DMS 273 treated with DMSO at 0.1 percent for 48 hours (cell line): Measurements from ENCODE around the gene ZNF416.
A peak's percentile ranks its signal among the peaks of the same experiment; 100 is the strongest.

Experiments
- DNase-seq: peaks from one replicate; lab custom pipeline; 2025; lab: John Stamatoyannopoulos, UW

ZNF416 gene

DNA sequence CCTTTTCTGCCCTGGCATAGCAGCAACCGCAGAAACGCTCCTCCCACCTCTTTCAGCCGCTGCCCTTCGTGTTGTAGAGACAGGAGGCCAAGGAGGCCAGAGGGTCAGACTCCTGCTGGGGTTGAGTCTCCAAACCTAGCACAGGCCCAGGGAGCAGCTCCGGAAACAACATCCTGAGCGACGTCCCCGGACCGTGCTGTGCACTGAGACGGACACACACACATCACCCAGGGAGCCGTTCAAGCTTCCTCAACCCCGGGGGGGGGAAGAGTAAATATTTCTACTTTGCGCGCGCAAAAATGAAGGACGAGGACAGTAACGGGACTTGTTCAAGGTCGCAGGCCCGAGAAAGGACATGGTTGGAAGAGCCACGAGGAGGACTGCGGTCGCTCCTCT lies 19.7 kb downstream of the ZNF416 start:
- DNase-seq: no peak

DNA sequence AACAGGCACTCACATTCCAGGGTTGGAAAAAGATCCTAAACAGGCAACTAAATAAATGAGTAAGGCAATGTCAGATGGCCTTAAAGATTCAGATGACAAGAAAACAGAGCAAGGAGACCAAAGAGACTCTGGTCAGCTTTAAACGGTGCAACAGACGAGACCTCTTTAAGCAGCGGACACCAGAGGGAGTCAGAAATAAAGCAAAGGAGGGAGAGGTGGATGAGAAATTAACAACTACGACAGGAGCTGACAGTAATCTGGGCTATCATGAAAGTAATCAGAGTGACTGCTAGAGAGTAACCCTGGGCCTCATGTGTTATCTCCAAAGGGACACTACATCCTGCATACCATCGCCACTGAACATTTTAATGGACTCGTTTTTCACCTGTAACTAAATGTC lies 20.2 kb downstream of the ZNF416 start:
- no peak for DNase-seq

DNA sequence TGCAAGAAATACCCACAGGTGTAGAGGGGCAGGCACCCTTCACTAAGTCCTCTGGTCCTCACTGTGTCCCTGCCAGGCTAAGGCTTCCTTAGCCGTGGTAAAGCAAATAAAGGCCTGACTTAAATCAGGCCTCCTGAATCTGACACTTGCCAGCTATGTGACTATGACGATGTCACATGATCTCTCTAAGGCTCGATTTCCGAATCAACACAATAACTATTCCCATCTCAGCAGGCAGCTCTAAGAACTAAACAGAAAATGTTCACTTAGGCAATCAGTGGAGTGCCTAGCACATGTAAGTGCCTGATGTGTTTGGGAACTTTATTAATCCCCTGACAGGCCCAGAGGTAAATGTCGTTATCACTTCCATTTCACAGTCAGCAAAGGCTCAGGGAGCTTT lies 21.1 kb downstream of the ZNF416 start:
- no peak for DNase-seq

DNA sequence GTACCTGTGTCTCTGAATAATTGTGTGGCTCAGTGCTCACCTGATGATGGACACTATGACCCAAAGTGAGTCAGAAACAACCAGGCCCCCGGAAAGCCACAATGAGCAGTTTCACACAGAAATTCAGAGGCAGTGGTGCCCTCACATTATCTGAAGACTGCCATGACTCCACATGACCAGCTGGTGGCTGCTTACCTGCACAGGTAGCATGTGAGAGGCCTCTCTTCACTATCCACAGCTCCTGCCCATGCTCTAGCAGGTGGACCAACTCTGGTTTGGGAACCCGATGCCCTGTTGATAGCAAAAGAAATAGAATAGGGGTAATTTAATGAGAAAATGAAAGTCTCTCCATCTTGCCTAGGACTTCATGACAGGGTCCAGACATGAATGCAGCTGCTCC lies 26.3 kb downstream of the ZNF416 start:
- no peak for DNase-seq

DNA sequence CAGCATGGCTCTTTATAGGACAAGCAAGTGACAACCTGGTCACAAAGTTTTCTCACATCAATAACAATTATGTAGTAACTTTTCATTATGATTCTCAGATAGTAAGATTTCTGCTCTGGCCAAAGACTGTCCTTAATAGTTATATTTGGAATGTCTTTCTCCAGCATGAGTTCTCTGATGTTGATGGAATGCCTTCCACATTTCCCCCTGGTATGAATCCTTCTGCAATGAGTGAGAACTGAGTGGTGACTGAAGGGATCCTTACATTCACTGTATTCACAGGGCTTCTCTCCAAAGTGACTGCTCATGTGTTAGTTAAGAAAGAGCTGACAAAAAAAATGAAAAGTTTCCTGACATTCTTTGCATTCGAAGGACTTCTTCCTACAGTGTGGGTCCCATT lies 32.2 kb downstream of the ZNF416 start:
- no peak for DNase-seq

DNA sequence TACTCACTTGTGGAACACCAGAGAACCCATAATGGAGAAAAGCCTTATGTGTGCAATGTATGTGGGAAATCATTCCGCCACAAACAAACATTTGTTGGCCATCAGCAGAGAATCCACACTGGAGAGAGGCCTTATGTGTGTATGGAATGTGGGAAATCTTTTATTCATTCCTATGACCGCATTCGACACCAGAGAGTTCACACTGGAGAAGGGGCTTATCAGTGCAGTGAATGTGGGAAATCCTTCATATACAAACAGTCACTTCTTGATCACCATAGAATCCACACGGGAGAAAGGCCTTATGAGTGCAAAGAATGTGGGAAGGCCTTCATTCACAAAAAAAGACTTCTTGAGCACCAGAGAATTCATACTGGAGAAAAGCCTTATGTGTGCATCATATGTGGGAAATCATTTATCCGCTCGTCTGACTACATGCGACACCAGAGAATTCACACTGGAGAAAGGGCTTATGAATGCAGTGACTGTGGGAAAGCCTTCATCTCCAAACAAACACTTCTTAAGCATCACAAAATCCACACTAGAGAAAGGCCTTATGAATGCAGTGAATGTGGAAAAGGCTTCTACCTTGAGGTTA lies 40.7 kb downstream of the ZNF416 start:
- DNase-seq: no peak

DNA sequence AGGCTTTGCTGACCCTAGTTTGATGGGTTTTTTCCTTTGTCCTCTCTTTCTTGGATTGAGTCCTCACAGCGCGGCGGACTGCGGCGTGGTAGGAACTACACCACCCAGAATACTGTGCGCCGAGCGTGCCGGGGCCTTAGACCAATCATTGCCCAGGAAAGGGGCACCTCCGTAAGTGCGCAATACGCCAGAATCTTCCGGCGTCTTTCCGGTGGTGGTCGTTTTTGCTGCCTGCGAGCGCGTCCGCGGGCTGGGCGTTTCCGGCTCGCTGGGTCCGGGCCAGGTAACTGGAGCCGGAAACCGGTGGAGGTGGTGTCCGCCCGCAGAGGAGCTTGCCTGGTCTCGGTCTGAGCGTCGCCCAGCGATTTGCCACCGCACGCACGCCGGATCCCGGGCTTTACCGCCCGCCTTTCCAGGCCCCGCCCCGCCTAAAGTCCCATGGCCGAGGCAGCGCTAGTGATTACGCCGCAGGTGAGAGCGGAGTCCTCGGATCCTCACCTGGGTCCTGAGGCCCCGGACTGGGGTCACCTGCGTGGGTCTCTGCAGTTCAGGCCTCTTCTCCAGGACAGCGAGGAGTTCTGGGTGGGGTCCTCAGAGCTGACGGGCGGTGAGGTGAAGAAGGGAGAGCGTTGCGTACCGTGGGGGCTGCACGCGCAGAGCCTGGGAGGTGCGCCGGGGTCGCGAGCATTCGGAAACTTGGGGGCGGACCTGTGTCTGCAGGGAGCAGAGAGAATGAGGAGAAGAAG lies 51.4 kb downstream of the ZNF416 start, which contains the start of gene ZNF549:
ZNF549 (plus strand) TSS at position 221 of the 746 bp plus-strand sequence; CDS start at position 439, 218 bp downstream.
- DNase-seq: peak; percentile 92
